ENCODE results near the gene RPN2.

DNA sequence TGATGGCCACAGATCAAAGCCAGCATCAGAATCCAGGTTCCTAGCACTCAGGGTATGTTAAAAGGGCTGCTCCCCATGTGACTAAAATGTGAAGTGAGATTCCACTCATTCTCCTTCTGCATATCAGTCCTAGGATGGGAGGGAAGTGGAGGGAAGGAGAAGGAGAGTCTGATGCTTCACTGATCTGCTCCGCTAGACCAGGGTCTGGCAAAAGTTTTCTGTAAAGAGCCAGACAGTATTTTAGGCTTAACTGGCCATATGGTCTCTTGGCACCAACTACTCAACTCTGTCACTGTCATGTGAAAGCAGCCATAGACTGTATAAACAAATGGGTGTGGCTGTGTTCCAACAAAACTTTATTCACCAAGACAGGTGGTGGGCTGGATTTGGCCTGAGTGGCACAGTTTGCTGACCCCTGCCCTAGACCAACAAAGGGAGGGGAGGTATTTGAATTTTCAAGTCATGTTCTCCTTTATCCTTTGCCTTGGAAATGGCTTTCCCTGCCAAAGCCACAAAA lies 59.9 kb downstream of the RPN2 start:
- TF ChIP-seq CTCF (IDR thresholded peaks at IDR 0.05) (no peak), POLR2A (IDR thresholded peaks at IDR 0.05) (no peak)

All from uterus (tissue), 2 donors.